Fibroblast of pulmonary artery (primary cell): Measurements from ENCODE around the gene FN3KRP.

Experiments
- DNase-seq: peaks from one replicate; pipeline ENCODE4 v3.0.0-alpha.2; 2010; ENCODE audit warnings: low read depth
- H3K4me3 ChIP-seq: replicated peaks from 2 replicates; pipeline ENCODE4 v1.5.1; 2011; ENCODE audit warnings: low read depth, mild to moderate bottlenecking, control low read depth, low read length, moderate library complexity
- CTCF ChIP-seq: IDR thresholded peaks from 2 replicates; pipeline ENCODE4 v1.5.1; 2011; ENCODE audit warnings: mild to moderate bottlenecking, control low read depth, low read length, inconsistent platforms; ENCODE audit errors: missing control alignments

Gene FN3KRP

GRCh38 chr17:82716203-82717010 is at the start of gene FN3KRP:
FN3KRP (plus strand) TSS chr17:82716706; CDS start chr17:82716756, 50 bp downstream.
- DNase-seq = peak; percentile 94
- no peak for TF ChIP-seq CTCF
- H3K4me3 ChIP-seq = peak within 1 kb of the TSS; percentile 74

- H3K4me3 ChIP-seq = no peak overlapping the region
- no peak for TF ChIP-seq CTCF
- no peak for DNase-seq
Measured at GRCh38 chr17:82666931-82667667, 49.4 kb upstream of the FN3KRP start.

- TF ChIP-seq CTCF = no peak
- no peak overlapping the region for H3K4me3 ChIP-seq
- DNase-seq = no peak
Measured at GRCh38 chr17:82667668-82668000, 48.9 kb upstream of the FN3KRP start.

GRCh38 chr17:82668024-82668630 is 48.4 kb upstream of the FN3KRP start:
- no peak for DNase-seq
- TF ChIP-seq CTCF = no peak
- H3K4me3 ChIP-seq = no peak overlapping the region

GRCh38 chr17:82668631-82669099 is 47.8 kb upstream of the FN3KRP start:
- peak; percentile 24 for TF ChIP-seq CTCF
- no peak overlapping the region for H3K4me3 ChIP-seq
- peak; percentile 25 for DNase-seq

- no peak for DNase-seq
- TF ChIP-seq CTCF = no peak
- no peak overlapping the region for H3K4me3 ChIP-seq
Measured at GRCh38 chr17:82670661-82671450, 45.6 kb upstream of the FN3KRP start.
